OCI-LY7 (cell line): Measurements from ENCODE around the gene PPP6C. TPM values are rescaled to one million over a fixed set of nuclear protein-coding genes. Genes with fewer than 3 reads are reported as not detected.
"Not testable (repeated sequence)": the region's sequence is repeated elsewhere in the genome, so short reads cannot be mapped to it uniquely, and the experiment has no call there.

ENCODE experiments used
- BruUV-seq: library from RNA; stranded (reverse); fragments of 400-500 nt; replicated peaks from 2 replicates; lab custom pipeline; 2021; lab: Mats Ljungman, UMichigan
- CTCF ChIA-PET: fragments of 300-600 bp; sonication (Branson Sonifier 250); formaldehyde crosslinking; loops from one replicate; lab custom pipeline; 2022; ENCODE audit warnings: antibody characterized with exemption; ENCODE audit not compliant: unreplicated experiment; lab: Charles Lee
- POLR2A ChIA-PET: fragments of 300-600 bp; sonication (Branson Sonifier 250); formaldehyde crosslinking; loops from one replicate; lab custom pipeline; 2022; ENCODE audit warnings: antibody characterized with exemption; lab: Charles Lee
- DNase-seq: peaks from one replicate; pipeline ENCODE4 v3.0.0-alpha.2; 2015; ENCODE audit warnings: low spot score
- H2AFZ ChIP-seq: fragments of 200-600 bp; sonication (generic), shearing (Covaris generic); 2 replicates; pipeline ENCODE4 v1.6.1; 2014; ENCODE audit warnings: mild to moderate bottlenecking, antibody characterized with exemption, low read length, moderate library complexity
- H3K27ac ChIP-seq: fragments of 200-600 bp; sonication (generic); 2 replicates; pipeline ENCODE4 v1.5.1; 2014; ENCODE audit warnings: mixed run types, low read depth, mild to moderate bottlenecking, moderate library complexity, low read length, inconsistent platforms; ENCODE audit not compliant: poor library complexity, severe bottlenecking
- H3K36me3 ChIP-seq: fragments of 200-600 bp; sonication (generic); 2 replicates; pipeline ENCODE4 v1.6.1; 2014; ENCODE audit warnings: mild to moderate bottlenecking, antibody characterized with exemption, low read length, moderate library complexity, mixed read lengths; ENCODE audit not compliant: insufficient read depth
- H3K4me1 ChIP-seq: fragments of 200-600 bp; sonication (generic); 2 replicates; pipeline ENCODE4 v1.5.1; 2014; ENCODE audit warnings: mild to moderate bottlenecking, low read length; ENCODE audit not compliant: insufficient read depth, poor library complexity, severe bottlenecking
- H3K4me2 ChIP-seq: fragments of 200-600 bp; sonication (generic); 2 replicates; pipeline ENCODE4 v1.6.1; 2014; ENCODE audit warnings: mild to moderate bottlenecking, low read length
- H3K4me3 ChIP-seq: fragments of 200-600 bp; sonication (generic); 2 replicates; pipeline ENCODE4 v1.5.1; 2014; ENCODE audit warnings: mild to moderate bottlenecking, low read depth, low read length; ENCODE audit not compliant: poor library complexity, severe bottlenecking
- H3K79me2 ChIP-seq: fragments of 200-600 bp; sonication (generic); 2 replicates; pipeline ENCODE4 v1.6.1; 2016; ENCODE audit warnings: low read depth, mild to moderate bottlenecking, low read length, moderate library complexity, mixed read lengths; ENCODE audit not compliant: insufficient read depth
- H3K9me2 ChIP-seq: fragments of 200-600 bp; sonication (generic); 2 replicates; pipeline ENCODE4 v1.6.1; 2016; ENCODE audit warnings: mild to moderate bottlenecking, low read length, mixed read lengths; ENCODE audit not compliant: insufficient read depth
- H3K9me3 ChIP-seq: fragments of 200-600 bp; sonication (generic); 2 replicates; pipeline ENCODE4 v1.6.1; 2014; ENCODE audit warnings: mild to moderate bottlenecking, mixed run types, low read length, mixed read lengths
- H4K20me1 ChIP-seq: fragments of 200-600 bp; sonication (generic); 2 replicates; pipeline ENCODE4 v1.6.1; 2014; ENCODE audit warnings: mild to moderate bottlenecking, antibody characterized with exemption, low read length, moderate library complexity, mixed read lengths; ENCODE audit not compliant: insufficient read depth
- EZH2phosphoT487 ChIP-seq: fragments of 200-600 bp; sonication (generic); IDR thresholded peaks from 2 replicates; pipeline ENCODE4 v1.6.1; 2018; ENCODE audit warnings: low read depth, borderline replicate concordance, mild to moderate bottlenecking, mixed run types, antibody characterized with exemption, low read length, moderate library complexity, mixed read lengths
- intact Hi-C: fragments of 100-400 bp; cut with micrococcal nuclease; formaldehyde crosslinking; loops from one replicate; pipeline ENCODE4 v1.10.0; 2022; ENCODE audit not compliant: unreplicated experiment
- total RNA-seq, 2 experiments: library from RNA; depleted of rRNA in 1 of 2; stranded (reverse); fragments of >200 nt in 1 of 2; shearing (Covaris generic) in 1 of 2; gene quantifications; 2 replicates each; pipeline ENCODE4 v1.2.3, GENCODE V29; 2014 to 2022
- TF ChIP-seq, protein P1 (sequence below): fragments of 200-600 bp; sonication (generic); conservative IDR thresholded peaks from 2 replicates; pipeline ENCODE4 v1.5.1; 2014; ENCODE audit warnings: mild to moderate bottlenecking, antibody characterized with exemption, low read length, moderate library complexity, mixed read lengths

PPP6C gene
- total RNA-seq, 2 experiments from 2014 or later: 21.4 to 55.1 TPM

DNA sequence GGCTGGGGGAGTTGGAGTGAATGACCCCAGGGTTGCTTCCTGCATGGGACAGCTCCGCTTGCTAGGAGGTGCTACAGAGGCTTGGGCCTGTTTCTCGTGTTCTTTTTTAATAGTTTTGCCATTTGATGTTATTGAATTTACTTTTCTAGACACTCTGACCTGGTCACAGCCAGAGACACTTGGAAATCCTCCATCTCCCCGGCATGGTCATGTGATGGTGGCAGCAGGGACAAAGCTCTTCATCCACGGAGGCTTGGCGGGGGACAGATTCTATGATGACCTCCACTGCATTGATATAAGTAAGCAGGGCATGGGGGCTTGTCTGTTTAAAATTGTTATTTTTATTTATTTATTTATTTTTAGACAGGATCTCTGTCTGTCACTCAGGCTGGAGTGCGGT is 38.2 kb upstream of the PPP6C start:
- POLR2A ChIA-PET: interaction anchor here (0.7 kb wide), 1 partner anchor 662 kb away, joined by 4 read pairs; no protein-coding TSS in a partner anchor
- no peak for DNase-seq
- Histone ChIP-seq H3K27ac (no peak overlapping the region), H3K9me3 (no peaks in the 10 kb centered on the region), H2AFZ (no peak overlapping the region), H3K4me3 (no peak overlapping the region), H3K4me2 (no peak overlapping the region), H3K4me1 (no peaks in the 10 kb centered on the region), H4K20me1 (no peaks in the 10 kb centered on the region), H3K9me2 (no peaks in the 10 kb centered on the region), H3K79me2 (no peaks in the 10 kb centered on the region), H3K36me3 (peaks cover 46% of the 10 kb centered on the region)
- TF ChIP-seq EZH2phosphoT487: no peak
- TF ChIP-seq, protein P1, sequence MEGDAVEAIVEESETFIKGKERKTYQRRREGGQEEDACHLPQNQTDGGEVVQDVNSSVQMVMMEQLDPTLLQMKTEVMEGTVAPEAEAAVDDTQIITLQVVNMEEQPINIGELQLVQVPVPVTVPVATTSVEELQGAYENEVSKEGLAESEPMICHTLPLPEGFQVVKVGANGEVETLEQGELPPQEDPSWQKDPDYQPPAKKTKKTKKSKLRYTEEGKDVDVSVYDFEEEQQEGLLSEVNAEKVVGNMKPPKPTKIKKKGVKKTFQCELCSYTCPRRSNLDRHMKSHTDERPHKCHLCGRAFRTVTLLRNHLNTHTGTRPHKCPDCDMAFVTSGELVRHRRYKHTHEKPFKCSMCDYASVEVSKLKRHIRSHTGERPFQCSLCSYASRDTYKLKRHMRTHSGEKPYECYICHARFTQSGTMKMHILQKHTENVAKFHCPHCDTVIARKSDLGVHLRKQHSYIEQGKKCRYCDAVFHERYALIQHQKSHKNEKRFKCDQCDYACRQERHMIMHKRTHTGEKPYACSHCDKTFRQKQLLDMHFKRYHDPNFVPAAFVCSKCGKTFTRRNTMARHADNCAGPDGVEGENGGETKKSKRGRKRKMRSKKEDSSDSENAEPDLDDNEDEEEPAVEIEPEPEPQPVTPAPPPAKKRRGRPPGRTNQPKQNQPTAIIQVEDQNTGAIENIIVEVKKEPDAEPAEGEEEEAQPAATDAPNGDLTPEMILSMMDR: no peak
- BruUV-seq: no TSS peak
- intact Hi-C loops: no loop called here
- CTCF ChIA-PET: no interaction called here

DNA sequence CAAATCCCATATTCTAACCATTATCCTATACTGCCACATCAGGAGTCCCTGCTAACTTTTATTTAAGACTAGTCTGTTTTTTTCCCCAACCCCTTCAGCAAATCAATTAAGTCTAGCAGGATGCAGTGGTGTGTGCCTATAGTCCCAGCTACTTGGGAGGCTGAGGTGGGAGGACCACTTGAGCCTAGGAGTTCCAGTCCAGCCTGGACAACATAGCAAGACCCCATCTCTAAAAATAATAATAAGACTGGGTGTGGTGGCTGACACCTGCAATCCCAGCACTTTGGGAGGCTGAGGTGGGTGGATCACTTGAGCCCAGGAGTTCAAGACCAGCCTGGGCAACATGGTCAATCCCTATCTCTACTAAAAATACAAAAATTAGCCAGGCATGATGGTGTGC is 35.3 kb upstream of the PPP6C start:
- H3K27ac ChIP-seq, H3K4me1 ChIP-seq, H3K4me2 ChIP-seq, H3K79me2 ChIP-seq, intact Hi-C loops, H3K4me3 ChIP-seq, H4K20me1 ChIP-seq, H3K9me2 ChIP-seq, CTCF ChIA-PET, H3K9me3 ChIP-seq, DNase-seq, BruUV-seq, H2AFZ ChIP-seq, POLR2A ChIA-PET: not testable (repeated sequence)
- peaks cover 59% of the 10 kb centered on the region for H3K36me3 ChIP-seq

DNA sequence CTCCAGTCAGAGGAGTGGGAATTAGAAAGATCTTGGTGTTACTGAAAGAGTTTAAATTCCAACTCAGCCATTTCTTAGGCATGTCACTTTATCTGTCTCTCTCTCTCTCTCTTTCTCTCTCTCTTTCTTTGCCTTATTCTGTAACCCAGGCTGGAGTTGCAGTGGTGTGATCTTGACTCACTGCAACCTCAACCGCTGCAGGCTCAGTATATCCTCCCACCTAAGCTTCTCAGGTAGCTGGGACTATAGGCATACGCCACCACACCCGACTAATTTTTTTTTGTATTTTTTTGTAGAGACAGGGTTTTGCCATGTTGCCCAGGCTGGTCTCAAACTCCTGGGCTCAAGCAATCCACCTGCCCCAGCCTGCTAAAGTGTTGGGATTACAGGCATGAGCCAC is 29.0 kb upstream of the PPP6C start:
- H3K9me2 ChIP-seq: no peaks in the 10 kb centered on the region
- BruUV-seq: no TSS peak
- H3K27ac ChIP-seq: no peak overlapping the region
- H3K9me3 ChIP-seq: no peaks in the 10 kb centered on the region
- intact Hi-C loops: no loop called here
- ChIA-PET POLR2A (interaction anchor here (0.6 kb wide), 1 partner anchor 61 kb away, joined by 4 read pairs; no protein-coding TSS in a partner anchor), CTCF (no interaction called here)
- no peak overlapping the region for H3K4me2 ChIP-seq
- no peaks in the 10 kb centered on the region for H4K20me1 ChIP-seq
- no peak for TF ChIP-seq EZH2phosphoT487
- TF ChIP-seq, protein P1: no peak
- H3K4me3 ChIP-seq: no peak overlapping the region
- no peak for DNase-seq
- no peaks in the 10 kb centered on the region for H3K4me1 ChIP-seq
- H3K36me3 ChIP-seq: peaks cover 67% of the 10 kb centered on the region
- H2AFZ ChIP-seq: no peak overlapping the region
- no peaks in the 10 kb centered on the region for H3K79me2 ChIP-seq
